Measurements from ENCODE around the gene LRIG2. TPM values are rescaled to one million over a fixed set of nuclear protein-coding genes. Genes with fewer than 3 reads are reported as not detected.

Gene LRIG2
- total and polyA plus RNA-seq, 2 of the 13 experiments (the other 11 are each of a cell fraction or from before 2014, with no cell fraction given): 8.1 to 12.2 TPM

- TF ChIP-seq ZBED4 (CRISPR knock-in tag; IDR thresholded peaks at IDR 0.05; ENCODE audit: borderline replicate concordance) (0 out of 2 replicates have a peak, but pooled peaks have one; percentile 42), CTCF (CRISPR knock-in tag; IDR thresholded peaks at IDR 0.05) (peak; percentile 81), ZSCAN9 (CRISPR knock-in tag; IDR thresholded peaks at IDR 0.05; ENCODE audit: borderline replicate concordance) (no peak), ATF5 (CRISPR knock-in tag; IDR thresholded peaks at IDR 0.05; ENCODE audit: low read depth) (no peak), ZNF589 (CRISPR knock-in tag; conservative IDR thresholded peaks at IDR 0.05) (no peak), ZNF326 (CRISPR knock-in tag; IDR thresholded peaks at IDR 0.05; ENCODE audit: borderline replicate concordance) (no peak), ESRRA (CRISPR knock-in tag; IDR thresholded peaks at IDR 0.05; ENCODE audit: low read depth) (no peak), DMTF1 (CRISPR knock-in tag; IDR thresholded peaks at IDR 0.05) (no peak), ZSCAN25 (CRISPR knock-in tag; IDR thresholded peaks at IDR 0.05) (peak; percentile 37; the same call in 1 of the 2 replicates), ZNF7 (CRISPR knock-in tag; IDR thresholded peaks at IDR 0.05) (no peak), UBTF (CRISPR knock-in tag; IDR thresholded peaks at IDR 0.05) (peak; percentile 46; the same call in 1 of the 2 replicates), POLR2A (IDR thresholded peaks at IDR 0.05; ENCODE audit: insufficient read depth in 1 of 2, low read depth in 2 of 2, low read length in 2 of 2) (peak; percentile 88 to 98), CAMTA2 (CRISPR knock-in tag; IDR thresholded peaks at IDR 0.05; ENCODE audit: borderline replicate concordance) (0 out of 2 replicates have a peak, but pooled peaks have one; percentile 45)
Observed at GRCh38 chr1:113072757-113073478, at the start of gene LRIG2 (continued).

Data from HepG2 (cell line).